ENCODE results near the gene CAMP.
"Not testable (repeated sequence)": the region's sequence is repeated elsewhere in the genome, so short reads cannot be mapped to it uniquely, and the experiment has no call there.

DNA sequence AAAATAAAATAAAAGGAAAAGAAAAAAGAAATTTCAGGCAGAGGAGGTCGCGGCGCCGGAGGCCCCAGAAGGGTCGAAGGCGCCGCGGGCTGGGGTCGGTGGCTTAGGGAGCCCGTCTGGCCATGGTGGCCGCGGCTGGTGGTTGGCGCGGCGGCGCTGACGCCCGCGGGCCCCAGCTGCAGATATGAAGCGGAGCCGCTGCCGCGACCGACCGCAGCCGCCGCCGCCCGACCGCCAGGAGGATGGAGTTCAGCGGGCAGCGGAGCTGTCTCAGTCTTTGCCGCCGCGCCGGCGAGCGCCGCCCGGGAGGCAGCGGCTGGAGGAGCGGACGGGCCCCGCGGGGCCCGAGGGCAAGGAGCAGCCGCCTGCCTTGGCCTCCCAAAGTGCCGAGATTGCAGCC, 12.8 kb upstream of the CAMP start:
- TF ChIP-seq, protein P1, sequence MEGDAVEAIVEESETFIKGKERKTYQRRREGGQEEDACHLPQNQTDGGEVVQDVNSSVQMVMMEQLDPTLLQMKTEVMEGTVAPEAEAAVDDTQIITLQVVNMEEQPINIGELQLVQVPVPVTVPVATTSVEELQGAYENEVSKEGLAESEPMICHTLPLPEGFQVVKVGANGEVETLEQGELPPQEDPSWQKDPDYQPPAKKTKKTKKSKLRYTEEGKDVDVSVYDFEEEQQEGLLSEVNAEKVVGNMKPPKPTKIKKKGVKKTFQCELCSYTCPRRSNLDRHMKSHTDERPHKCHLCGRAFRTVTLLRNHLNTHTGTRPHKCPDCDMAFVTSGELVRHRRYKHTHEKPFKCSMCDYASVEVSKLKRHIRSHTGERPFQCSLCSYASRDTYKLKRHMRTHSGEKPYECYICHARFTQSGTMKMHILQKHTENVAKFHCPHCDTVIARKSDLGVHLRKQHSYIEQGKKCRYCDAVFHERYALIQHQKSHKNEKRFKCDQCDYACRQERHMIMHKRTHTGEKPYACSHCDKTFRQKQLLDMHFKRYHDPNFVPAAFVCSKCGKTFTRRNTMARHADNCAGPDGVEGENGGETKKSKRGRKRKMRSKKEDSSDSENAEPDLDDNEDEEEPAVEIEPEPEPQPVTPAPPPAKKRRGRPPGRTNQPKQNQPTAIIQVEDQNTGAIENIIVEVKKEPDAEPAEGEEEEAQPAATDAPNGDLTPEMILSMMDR (IDR thresholded peaks at IDR 0.05), result not testable (repeated sequence)
- not testable (repeated sequence) for TF ChIP-seq POLR2AphosphoS5, EP300, POLR2A (IDR thresholded peaks at IDR 0.05)
